Measurements from ENCODE around the gene MYH10. TPM values are rescaled to one million over a fixed set of nuclear protein-coding genes. Genes with fewer than 3 reads are reported as not detected.

The MYH10 gene
- total RNA-seq, 2 donors from 2014 or later: 251 to 257 TPM

- H3K4me3 Mint-ChIP-seq: no peak overlapping the region
- Histone ChIP-seq H3K4me3 (ENCODE audit: low read length) (no peak overlapping the region), H3K9ac (ENCODE audit: extremely low read depth, low read length, poor library complexity, severe bottlenecking) (no peak overlapping the region), H3K9me3 (ENCODE audit: control insufficient read depth, low read length) (no peaks in the 10 kb centered on the region), H3K27ac (ENCODE audit: low read depth, low read length) (no peak overlapping the region), H3K36me3 (ENCODE audit: control insufficient read depth, insufficient read depth, low read length) (peaks cover 87% of the 10 kb centered on the region), H3K4me1 (ENCODE audit: control insufficient read depth, insufficient read depth, low read length) (no peaks in the 10 kb centered on the region), H3K27me3 (ENCODE audit: control insufficient read depth, insufficient read depth, low read length, poor library complexity, severe bottlenecking) (no peaks in the 10 kb centered on the region)
- no peak for DNase-seq
- no peaks in the 10 kb centered on the region for H3K9me3 Mint-ChIP-seq
- 95% methylated on average over 10 to 13 of the region's 13 CpGs for WGBS, 2 experiments (ENCODE audit: insufficient coverage in 1 of 2, insufficient read length in 1 of 2)
- no peaks in the 10 kb centered on the region for H3K4me1 Mint-ChIP-seq
- H3K27me3 Mint-ChIP-seq (ENCODE audit: insufficient read depth): no peaks in the 10 kb centered on the region
- TF ChIP-seq CTCF (conservative IDR thresholded peaks at IDR 0.05): no peak
- H3K36me3 Mint-ChIP-seq (ENCODE audit: low read depth): peaks cover 70% of the 10 kb centered on the region
- peak overlapping the region; percentile 58 for H3K27ac Mint-ChIP-seq
Measured at GRCh38 chr17:8473451-8474192, 156.9 kb downstream of the MYH10 start.

DNA sequence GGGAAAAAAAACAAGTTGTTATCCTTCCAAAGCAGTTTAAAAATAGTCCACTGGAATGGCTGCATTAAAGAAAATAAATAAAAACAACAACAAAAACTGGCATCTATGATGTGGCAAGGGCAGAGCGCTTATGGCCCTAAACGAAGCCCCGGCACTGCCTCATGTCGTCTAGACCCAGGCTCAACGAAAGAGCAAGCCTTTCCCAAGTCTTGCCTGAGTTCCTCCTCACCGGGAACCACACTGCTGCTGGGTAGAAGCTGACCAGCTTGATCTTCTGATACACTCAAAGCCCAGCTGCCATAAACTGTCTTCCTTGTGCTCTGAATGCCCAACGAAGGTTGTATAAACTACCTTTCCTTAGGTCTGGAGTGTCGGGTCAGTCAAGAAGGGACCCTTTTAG lies 157.9 kb downstream of the MYH10 start:
- no peak for TF ChIP-seq CTCF (conservative IDR thresholded peaks at IDR 0.05)
- Histone ChIP-seq H3K4me1 (ENCODE audit: control insufficient read depth, insufficient read depth, low read length) (no peaks in the 10 kb centered on the region), H3K36me3 (ENCODE audit: control insufficient read depth, insufficient read depth, low read length) (peaks cover 87% of the 10 kb centered on the region), H3K27me3 (ENCODE audit: control insufficient read depth, insufficient read depth, low read length, poor library complexity, severe bottlenecking) (no peaks in the 10 kb centered on the region), H3K4me3 (ENCODE audit: low read length) (no peak overlapping the region), H3K9me3 (ENCODE audit: control insufficient read depth, low read length) (no peaks in the 10 kb centered on the region), H3K27ac (ENCODE audit: low read depth, low read length) (no peak overlapping the region), H3K9ac (ENCODE audit: extremely low read depth, low read length, poor library complexity, severe bottlenecking) (no peak overlapping the region)
- DNase-seq: no peak
- H3K27me3 Mint-ChIP-seq (ENCODE audit: insufficient read depth): no peaks in the 10 kb centered on the region
- 95% methylated on average over 8 of the region's 8 CpGs for WGBS, 2 experiments (ENCODE audit: insufficient coverage in 1 of 2, insufficient read length in 1 of 2)
- no peaks in the 10 kb centered on the region for H3K4me1 Mint-ChIP-seq
- H3K27ac Mint-ChIP-seq: peak overlapping the region; percentile 32
- peaks cover 69% of the 10 kb centered on the region for H3K36me3 Mint-ChIP-seq (ENCODE audit: low read depth)
- no peak overlapping the region for H3K4me3 Mint-ChIP-seq
- no peaks in the 10 kb centered on the region for H3K9me3 Mint-ChIP-seq

DNA sequence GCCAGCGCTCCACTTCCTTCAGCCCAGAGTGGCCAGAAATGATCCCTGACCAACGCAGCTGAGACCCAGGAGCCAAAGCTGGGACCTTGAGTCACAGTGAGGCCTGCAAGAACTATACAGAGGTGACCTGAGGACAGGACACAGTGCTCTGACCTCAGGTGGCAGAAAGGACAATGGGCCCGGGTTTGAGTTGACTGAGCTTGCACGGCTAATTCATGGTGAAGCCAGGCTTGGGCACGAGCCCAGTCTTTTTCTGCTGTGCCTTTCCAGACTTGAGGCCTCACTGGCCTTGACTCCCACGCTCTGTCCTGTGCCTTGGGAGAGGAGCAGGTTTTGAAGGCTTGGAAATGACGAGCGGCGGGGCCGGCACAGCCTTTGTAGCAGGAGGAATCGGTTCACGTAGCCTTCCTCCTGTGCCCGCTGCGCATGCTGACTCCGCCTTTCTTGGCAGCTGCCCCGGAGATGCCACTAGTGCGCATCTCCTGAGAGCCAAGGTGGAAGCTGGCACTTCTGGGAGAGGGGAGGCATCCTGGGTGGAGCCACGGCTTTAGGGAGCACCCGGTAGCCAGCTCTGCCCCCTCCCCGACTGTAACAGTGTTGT lies 160.0 kb downstream of the MYH10 start:
- 93 to 96% methylated on average over 9 to 20 of the region's 20 CpGs for WGBS, 2 experiments (ENCODE audit: insufficient coverage in 1 of 2, insufficient read length in 1 of 2)
- peak; percentile 51 for DNase-seq
- H3K27me3 Mint-ChIP-seq (ENCODE audit: insufficient read depth): no peaks in the 10 kb centered on the region

More for the DNA sequence above, 160.0 kb downstream of the MYH10 start:
- Histone ChIP-seq H3K4me3 (ENCODE audit: low read length) (no peak overlapping the region), H3K27me3 (ENCODE audit: control insufficient read depth, insufficient read depth, low read length, poor library complexity, severe bottlenecking) (no peaks in the 10 kb centered on the region), H3K4me1 (ENCODE audit: control insufficient read depth, insufficient read depth, low read length) (no peaks in the 10 kb centered on the region), H3K9me3 (ENCODE audit: control insufficient read depth, low read length) (no peaks in the 10 kb centered on the region), H3K9ac (ENCODE audit: extremely low read depth, low read length, poor library complexity, severe bottlenecking) (no peak overlapping the region), H3K27ac (ENCODE audit: low read depth, low read length) (peak overlapping the region; percentile 24), H3K36me3 (ENCODE audit: control insufficient read depth, insufficient read depth, low read length) (peaks cover 85% of the 10 kb centered on the region)
- Mint-ChIP-seq H3K4me1 (no peaks in the 10 kb centered on the region), H3K27ac (peak overlapping the region; percentile 65), H3K36me3 (ENCODE audit: low read depth) (peaks cover 56% of the 10 kb centered on the region), H3K9me3 (no peaks in the 10 kb centered on the region), H3K4me3 (no peak overlapping the region)
- no peak for TF ChIP-seq CTCF (conservative IDR thresholded peaks at IDR 0.05)
